PC-3 (cell line): Measurements from ENCODE around the gene KDF1. TPM values are rescaled to one million over a fixed set of nuclear protein-coding genes. Genes with fewer than 3 reads are reported as not detected.

Experiments used
- ATAC-seq: fragments of 200-7000 bp; cut with Tn5 transposase; 2 replicates; pipeline ENCODE4 v1.9.1; 2020; ENCODE audit warnings: mild to moderate bottlenecking, moderate library complexity
- BruUV-seq: library from RNA; stranded (reverse); fragments of 400-500 nt; replicated peaks from 2 replicates; lab custom pipeline; 2021; lab: Mats Ljungman, UMichigan
- CTCF ChIA-PET: fragments of 300-600 bp; sonication (Branson Sonifier 250); formaldehyde crosslinking; loops from one replicate; lab custom pipeline; 2022; ENCODE audit warnings: antibody characterized with exemption; lab: Charles Lee
- POLR2A ChIA-PET: fragments of 300-600 bp; sonication (Branson Sonifier 250); formaldehyde crosslinking; loops from one replicate; lab custom pipeline; 2022; ENCODE audit warnings: antibody characterized with exemption; ENCODE audit not compliant: unreplicated experiment; lab: Charles Lee
- DNase-seq: peaks from one replicate; pipeline ENCODE4 v3.0.0-alpha.2; 2015
- H2AFZ ChIP-seq: fragments of 300-600 bp; sonication (generic); 2 replicates; pipeline ENCODE4 v1.6.0; 2016; ENCODE audit warnings: antibody characterized with exemption, low read length
- H3F3A ChIP-seq: fragments of 300-600 bp; sonication (generic); one replicate; pipeline ENCODE4 v1.6.0; 2017; ENCODE audit warnings: antibody characterized with exemption, low read length, control low read depth, mild to moderate bottlenecking; ENCODE audit not compliant: unreplicated experiment
- H3K27ac ChIP-seq: fragments of 300-600 bp; sonication (generic); 2 replicates; pipeline ENCODE4 v1.5.1; 2016; ENCODE audit warnings: mild to moderate bottlenecking, low read length
- H3K27me3 ChIP-seq: fragments of 300-600 bp; sonication (generic); 2 replicates; pipeline ENCODE4 v1.6.1; 2016; ENCODE audit warnings: low read length, mixed read lengths
- H3K36me3 ChIP-seq: fragments of 300-600 bp; sonication (generic); 2 replicates; pipeline ENCODE4 v1.6.1; 2016; ENCODE audit warnings: low read depth, mixed run types, low read length, mixed read lengths
- H3K4me1 ChIP-seq: fragments of 300-600 bp; sonication (generic); 2 replicates; pipeline ENCODE4 v1.5.1; 2016; ENCODE audit warnings: low read length; ENCODE audit not compliant: insufficient read depth
- H3K4me2 ChIP-seq: fragments of 300-600 bp; sonication (generic); 2 replicates; pipeline ENCODE4 v1.6.0; 2016; ENCODE audit warnings: low read length
- H3K4me3 ChIP-seq: fragments of 300-600 bp; sonication (generic); 2 replicates; pipeline ENCODE4 v1.5.1; 2016; ENCODE audit warnings: mild to moderate bottlenecking, low read length, mixed read lengths
- H3K79me2 ChIP-seq: fragments of 300-600 bp; sonication (generic); 2 replicates; pipeline ENCODE4 v1.6.1; 2017; ENCODE audit warnings: low read length, mixed read lengths
- H3K9ac ChIP-seq: fragments of 300-600 bp; sonication (generic); 2 replicates; pipeline ENCODE4 v1.6.0; 2016; ENCODE audit warnings: mild to moderate bottlenecking, low read length
- H3K9me2 ChIP-seq: fragments of 300-600 bp; sonication (generic); replicated peaks from 2 replicates; pipeline ENCODE4 v1.6.1; 2016; ENCODE audit warnings: mixed run types, low read length, mixed read lengths
- H3K9me3 ChIP-seq: fragments of 300-600 bp; sonication (generic); 2 replicates; pipeline ENCODE4 v1.6.1; 2016; ENCODE audit warnings: low read length, mixed read lengths
- H4K20me1 ChIP-seq: fragments of 300-600 bp; sonication (generic); 2 replicates; pipeline ENCODE4 v1.6.1; 2016; ENCODE audit warnings: low read length, mixed read lengths
- CTCF ChIP-seq: fragments of 300-600 bp; sonication (generic); conservative IDR thresholded peaks from 2 replicates; pipeline ENCODE4 v1.5.1; 2017; ENCODE audit warnings: antibody characterized with exemption, low read depth, mild to moderate bottlenecking, low read length
- EZH2 ChIP-seq: fragments of 300-600 bp; sonication (generic); IDR thresholded peaks from one replicate; pipeline ENCODE4 v1.6.1; 2017; ENCODE audit warnings: antibody characterized with exemption, mild to moderate bottlenecking, low read length; ENCODE audit not compliant: unreplicated experiment
- EZH2phosphoT487 ChIP-seq: fragments of 300-600 bp; sonication (generic); IDR thresholded peaks from 2 replicates; pipeline ENCODE4 v1.6.1; 2018; ENCODE audit warnings: mild to moderate bottlenecking, antibody characterized with exemption, low read length, borderline replicate concordance
- intact Hi-C: fragments of 100-400 bp; cut with micrococcal nuclease; formaldehyde crosslinking; loops from 2 replicates; pipeline ENCODE4 v1.9.0; 2023
- total RNA-seq: library from RNA; depleted of rRNA; stranded (reverse); fragments of >200 nt; gene quantifications from 2 replicates; pipeline ENCODE4 v1.2.3, GENCODE V29; 2014

Gene KDF1
- total RNA-seq, 1 experiment from 2014 or later, result 22.9 TPM

GRCh38 chr1:26921540-26922430 lies 38.5 kb downstream of the KDF1 start, which contains the start of gene NUDC:
Gene NUDC, plus strand, starts transcription at chr1:26921743. Its CDS starts 106 bp downstream, at chr1:26921849.
- H3K79me2 ChIP-seq, result peaks cover 50% of the 10 kb centered on the region
- no TSS peak for BruUV-seq
- DNase-seq, result peak; percentile 98
- intact Hi-C loops, result loop anchor here (2.0 kb wide), 2 partner anchors 15 to 69 kb away; no protein-coding TSS in a partner anchor
- peaks cover 15% of the 10 kb centered on the region for H3K36me3 ChIP-seq
- H3K4me2 ChIP-seq, result peak within 1 kb of the TSS; percentile 87
- peak within 1 kb of the TSS; percentile 93 for H3K9ac ChIP-seq
- CTCF ChIA-PET, result interaction anchor here (0.6 kb wide), 1 partner anchor 190 kb away, joined by 3 read pairs; no protein-coding TSS in a partner anchor
- peak within 1 kb of the TSS; percentile 83 for H3K4me3 ChIP-seq
- H3K9me2 ChIP-seq, result no peaks in the 10 kb centered on the region
- H3K9me3 ChIP-seq, result no peaks in the 10 kb centered on the region
- peak within 1 kb of the TSS; percentile 67 for H3K27ac ChIP-seq
- H3F3A ChIP-seq, result no peaks in the 10 kb centered on the region
- POLR2A ChIA-PET, result no interaction called here
- ATAC-seq, result peak; percentile 92
- peaks cover 14% of the 10 kb centered on the region; the same call in 1 of the 2 replicates for H4K20me1 ChIP-seq
- H3K4me1 ChIP-seq, result peaks cover 30% of the 10 kb centered on the region
- no peaks in the 10 kb centered on the region for H3K27me3 ChIP-seq
- peak within 1 kb of the TSS; percentile 87 for H2AFZ ChIP-seq
- TF ChIP-seq EZH2, result no peak
- no peak for TF ChIP-seq CTCF
- no peak for TF ChIP-seq EZH2phosphoT487

GRCh38 chr1:26921126-26921539 lies 39.1 kb downstream of the KDF1 start:
- Histone ChIP-seq H3K4me2 (peak overlapping the region; percentile 87), H3K4me1 (peaks cover 30% of the 10 kb centered on the region), H3K4me3 (peak overlapping the region; percentile 83), H3K27ac (no peak overlapping the region), H3F3A (no peaks in the 10 kb centered on the region), H3K9ac (no peak overlapping the region), H4K20me1 (peaks cover 14% of the 10 kb centered on the region; the same call in 1 of the 2 replicates), H3K9me2 (no peaks in the 10 kb centered on the region), H3K9me3 (no peaks in the 10 kb centered on the region), H3K79me2 (peaks cover 44% of the 10 kb centered on the region), H3K27me3 (no peaks in the 10 kb centered on the region), H2AFZ (peak overlapping the region; percentile 87), H3K36me3 (peaks cover 9% of the 10 kb centered on the region; the same call in 1 of the 2 replicates)
- TF ChIP-seq EZH2phosphoT487 (no peak), CTCF (no peak), EZH2 (no peak)
- CTCF ChIA-PET, result no interaction called here
- intact Hi-C loops, result loop anchor here (2.0 kb wide), 1 partner anchor 14 kb away; no protein-coding TSS in a partner anchor
- DNase-seq (no peak), ATAC-seq (peak; percentile 5; the same call in 1 of the 2 replicates)
- POLR2A ChIA-PET, result no interaction called here
- no TSS peak for BruUV-seq
